Measurements from ENCODE around the gene DNAAF5.

The DNAAF5 gene

GRCh38 chr7:726084-726853 lies at the start of gene DNAAF5:
Gene DNAAF5, plus strand, starts transcription at chr7:726699. Its CDS starts 22 bp downstream, at chr7:726721.
- DNase-seq (ENCODE audit: low read depth, low spot score): peak; percentile 93

- DNase-seq (ENCODE audit: low read depth, low spot score): no peak
These were observed 49.5 kb upstream of the DNAAF5 start for GRCh38 chr7:676972-677385.

GRCh38 chr7:680411-681127 lies 45.9 kb upstream of the DNAAF5 start:
- no peak for DNase-seq (ENCODE audit: low read depth, low spot score)

- no peak for DNase-seq (ENCODE audit: low read depth, low spot score)
These were observed 44.8 kb upstream of the DNAAF5 start for GRCh38 chr7:681551-682307.

GRCh38 chr7:682810-683209 lies 43.7 kb upstream of the DNAAF5 start:
- DNase-seq (ENCODE audit: low read depth, low spot score): no peak

GRCh38 chr7:683526-684205 lies 42.8 kb upstream of the DNAAF5 start:
- DNase-seq (ENCODE audit: low read depth, low spot score): no peak

- no peak for DNase-seq (ENCODE audit: low read depth, low spot score)
These were observed 42.1 kb upstream of the DNAAF5 start for GRCh38 chr7:684416-684815.

- no peak for DNase-seq (ENCODE audit: low read depth, low spot score)
These were observed 41.0 kb upstream of the DNAAF5 start for GRCh38 chr7:685540-685939.

- no peak for DNase-seq (ENCODE audit: low read depth, low spot score)
These were observed 35.8 kb upstream of the DNAAF5 start for GRCh38 chr7:690478-691360.

- no peak for DNase-seq (ENCODE audit: low read depth, low spot score)
These were observed 35.0 kb upstream of the DNAAF5 start for GRCh38 chr7:691361-692045.

GRCh38 chr7:693280-693679 lies 33.2 kb upstream of the DNAAF5 start:
- DNase-seq (ENCODE audit: low read depth, low spot score): no peak

GRCh38 chr7:696426-696811 lies 30.1 kb upstream of the DNAAF5 start:
- no peak for DNase-seq (ENCODE audit: low read depth, low spot score)

GRCh38 chr7:696812-697551 lies 29.5 kb upstream of the DNAAF5 start:
- DNase-seq (ENCODE audit: low read depth, low spot score): no peak

- DNase-seq (ENCODE audit: low read depth, low spot score): no peak
These were observed 27.7 kb upstream of the DNAAF5 start for GRCh38 chr7:698515-699475.

- DNase-seq (ENCODE audit: low read depth, low spot score): no peak
These were observed 26.9 kb upstream of the DNAAF5 start for GRCh38 chr7:699476-700170.

GRCh38 chr7:701086-701671 lies 25.3 kb upstream of the DNAAF5 start:
- no peak for DNase-seq (ENCODE audit: low read depth, low spot score)

GRCh38 chr7:703049-703448 lies 23.4 kb upstream of the DNAAF5 start:
- no peak for DNase-seq (ENCODE audit: low read depth, low spot score)

Measured in astrocyte of the hippocampus (primary cell).